ENCODE data around the gene NIT1.

Gene NIT1

GRCh38 chr1:161080441-161081405 is 37.2 kb upstream of the NIT1 start:
- Histone ChIP-seq H2AFZ (ENCODE audit: low read depth) (no peak overlapping the region), H3K4me1 (ENCODE audit: low read depth, poor library complexity, severe bottlenecking) (peaks cover 8% of the 10 kb centered on the region), H3K9ac (no peak overlapping the region), H3K4me3 (IDR thresholded peaks at IDR 0.05; ENCODE audit: insufficient read depth, low read depth, low read length) (no peak overlapping the region), H4K20me1 (ENCODE audit: insufficient read depth) (no peaks in the 10 kb centered on the region), H3K4me2 (no peak overlapping the region), H3K27ac (no peak overlapping the region), H3K79me2 (ENCODE audit: insufficient read depth, low read depth) (no peaks in the 10 kb centered on the region), H3K27me3 (ENCODE audit: insufficient read depth, low read depth) (no peaks in the 10 kb centered on the region), H3K36me3 (ENCODE audit: insufficient read depth) (no peaks in the 10 kb centered on the region)
- TF ChIP-seq CTCF (conservative IDR thresholded peaks at IDR 0.05; ENCODE audit: low read depth, low read length) = no peak

- no peaks in the 10 kb centered on the region for H3K27me3 ChIP-seq (ENCODE audit: insufficient read depth, low read depth)
- TF ChIP-seq CTCF (conservative IDR thresholded peaks at IDR 0.05; ENCODE audit: low read depth, low read length) = no peak
- no peak overlapping the region for H3K4me3 ChIP-seq (IDR thresholded peaks at IDR 0.05; ENCODE audit: insufficient read depth, low read depth, low read length)
- H3K36me3 ChIP-seq (ENCODE audit: insufficient read depth) = no peaks in the 10 kb centered on the region
- H3K4me1 ChIP-seq (ENCODE audit: low read depth, poor library complexity, severe bottlenecking) = peaks cover 8% of the 10 kb centered on the region
- H3K79me2 ChIP-seq (ENCODE audit: insufficient read depth, low read depth) = no peaks in the 10 kb centered on the region
- no peak overlapping the region for H3K9ac ChIP-seq
- H3K4me2 ChIP-seq = no peak overlapping the region
- H4K20me1 ChIP-seq (ENCODE audit: insufficient read depth) = no peaks in the 10 kb centered on the region
- no peak overlapping the region for H2AFZ ChIP-seq (ENCODE audit: low read depth)
- no peak overlapping the region for H3K27ac ChIP-seq
Measured at GRCh38 chr1:161081519-161081918, 36.4 kb upstream of the NIT1 start.

- no peak for TF ChIP-seq CTCF (conservative IDR thresholded peaks at IDR 0.05; ENCODE audit: low read depth, low read length)
- Histone ChIP-seq H3K36me3 (ENCODE audit: insufficient read depth) (no peaks in the 10 kb centered on the region), H3K4me1 (ENCODE audit: low read depth, poor library complexity, severe bottlenecking) (peaks cover 8% of the 10 kb centered on the region), H3K27ac (no peak overlapping the region), H3K9ac (no peak overlapping the region), H3K27me3 (ENCODE audit: insufficient read depth, low read depth) (no peaks in the 10 kb centered on the region), H3K79me2 (ENCODE audit: insufficient read depth, low read depth) (no peaks in the 10 kb centered on the region), H3K4me2 (no peak overlapping the region), H2AFZ (ENCODE audit: low read depth) (no peak overlapping the region), H3K4me3 (IDR thresholded peaks at IDR 0.05; ENCODE audit: insufficient read depth, low read depth, low read length) (no peak overlapping the region), H4K20me1 (ENCODE audit: insufficient read depth) (no peaks in the 10 kb centered on the region)
Measured at GRCh38 chr1:161082483-161082882, 35.4 kb upstream of the NIT1 start.

- no peak for TF ChIP-seq CTCF (conservative IDR thresholded peaks at IDR 0.05; ENCODE audit: low read depth, low read length)
- Histone ChIP-seq H3K36me3 (ENCODE audit: insufficient read depth) (no peaks in the 10 kb centered on the region), H2AFZ (ENCODE audit: low read depth) (no peak overlapping the region), H3K27ac (no peak overlapping the region), H3K27me3 (ENCODE audit: insufficient read depth, low read depth) (no peaks in the 10 kb centered on the region), H3K4me2 (no peak overlapping the region), H3K79me2 (ENCODE audit: insufficient read depth, low read depth) (no peaks in the 10 kb centered on the region), H4K20me1 (ENCODE audit: insufficient read depth) (no peaks in the 10 kb centered on the region), H3K4me3 (IDR thresholded peaks at IDR 0.05; ENCODE audit: insufficient read depth, low read depth, low read length) (no peak overlapping the region), H3K9ac (no peak overlapping the region), H3K4me1 (ENCODE audit: low read depth, poor library complexity, severe bottlenecking) (peaks cover 8% of the 10 kb centered on the region)
Measured at GRCh38 chr1:161082996-161083747, 34.7 kb upstream of the NIT1 start.

Data from KMS-11 (cell line).